ENCODE measurements around the gene LANCL3.
A peak's percentile ranks its signal among the peaks of the same experiment; 100 is the strongest.

LANCL3 gene

GRCh38 chrX:37685381-37686359, 114.2 kb downstream of the LANCL3 start, which contains the start of gene XK:
Gene XK (plus strand): TSS chrX:37685791. CDS start chrX:37685962, 171 bp downstream.
- Histone ChIP-seq H3K36me3 (no peaks in the 10 kb centered on the region), H3K27me3 (peaks cover 28% of the 10 kb centered on the region), H3K27ac (no peak within 1 kb of the TSS), H3K4me1 (ENCODE audit: control insufficient read depth in 1 of 2, insufficient read depth in 1 of 2, low read depth in 1 of 2, low read length in 1 of 2) (peaks cover 4% of the 10 kb centered on the region in 2 experiments), H3K4me3 (ENCODE audit: low read depth in 1 of 2, low read length in 1 of 2) (peak within 1 kb of the TSS; percentile 31 to 41), H3K9me3 (no peaks in the 10 kb centered on the region)
- TF ChIP-seq CTCF (IDR thresholded peaks at IDR 0.05) = no peak

- H3K27me3 ChIP-seq = peaks cover 28% of the 10 kb centered on the region
- no peaks in the 10 kb centered on the region for H3K9me3 ChIP-seq
- no peak overlapping the region for H3K27ac ChIP-seq
- H3K36me3 ChIP-seq = no peaks in the 10 kb centered on the region
- TF ChIP-seq CTCF (IDR thresholded peaks at IDR 0.05) = no peak
- H3K4me1 ChIP-seq (ENCODE audit: control insufficient read depth in 1 of 2, insufficient read depth in 1 of 2, low read depth in 1 of 2, low read length in 1 of 2) = peaks cover 4% of the 10 kb centered on the region in 2 experiments
- peak overlapping the region in 1 of 2 experiments; percentile 31 for H3K4me3 ChIP-seq (ENCODE audit: low read depth in 1 of 2, low read length in 1 of 2)
Observed at GRCh38 chrX:37686369-37686995, 115.0 kb downstream of the LANCL3 start.

- Histone ChIP-seq H3K27me3 (peaks cover 28% of the 10 kb centered on the region), H3K27ac (no peak overlapping the region), H3K36me3 (no peaks in the 10 kb centered on the region), H3K9me3 (no peaks in the 10 kb centered on the region), H3K4me3 (ENCODE audit: low read depth in 1 of 2, low read length in 1 of 2) (no peak overlapping the region), H3K4me1 (ENCODE audit: control insufficient read depth in 1 of 2, insufficient read depth in 1 of 2, low read depth in 1 of 2, low read length in 1 of 2) (peaks cover 4% of the 10 kb centered on the region in 2 experiments)
- TF ChIP-seq CTCF (IDR thresholded peaks at IDR 0.05) = no peak
Observed at GRCh38 chrX:37686996-37687395, 115.5 kb downstream of the LANCL3 start.

GRCh38 chrX:37690119-37690518, 118.7 kb downstream of the LANCL3 start:
- Histone ChIP-seq H3K4me1 (ENCODE audit: control insufficient read depth in 1 of 2, insufficient read depth in 1 of 2, low read depth in 1 of 2, low read length in 1 of 2) (peaks cover 4% of the 10 kb centered on the region in 2 experiments), H3K36me3 (no peaks in the 10 kb centered on the region), H3K4me3 (ENCODE audit: low read depth in 1 of 2, low read length in 1 of 2) (no peak overlapping the region), H3K9me3 (no peaks in the 10 kb centered on the region), H3K27me3 (peaks cover 19% of the 10 kb centered on the region), H3K27ac (no peak overlapping the region)
- TF ChIP-seq CTCF (IDR thresholded peaks at IDR 0.05) = no peak

- no peak for TF ChIP-seq CTCF (IDR thresholded peaks at IDR 0.05)
- no peaks in the 10 kb centered on the region for H3K36me3 ChIP-seq
- no peak overlapping the region for H3K4me3 ChIP-seq (ENCODE audit: low read depth in 1 of 2, low read length in 1 of 2)
- H3K9me3 ChIP-seq = no peaks in the 10 kb centered on the region
- no peak overlapping the region for H3K27ac ChIP-seq
- no peaks in the 10 kb centered on the region for H3K27me3 ChIP-seq
- H3K4me1 ChIP-seq (ENCODE audit: control insufficient read depth in 1 of 2, insufficient read depth in 1 of 2, low read depth in 1 of 2, low read length in 1 of 2) = no peaks in the 10 kb centered on the region
Observed at GRCh38 chrX:37692918-37693317, 121.5 kb downstream of the LANCL3 start.
